ENCODE data around the gene EFCAB14. TPM values are rescaled to one million over a fixed set of nuclear protein-coding genes. Genes with fewer than 3 reads are reported as not detected.
"Not testable (repeated sequence)": the region's sequence is repeated elsewhere in the genome, so short reads cannot be mapped to it uniquely, and the experiment has no call there.

EFCAB14 gene
- total RNA-seq, 1 experiment from 2014 or later: 95.4 TPM

DNA sequence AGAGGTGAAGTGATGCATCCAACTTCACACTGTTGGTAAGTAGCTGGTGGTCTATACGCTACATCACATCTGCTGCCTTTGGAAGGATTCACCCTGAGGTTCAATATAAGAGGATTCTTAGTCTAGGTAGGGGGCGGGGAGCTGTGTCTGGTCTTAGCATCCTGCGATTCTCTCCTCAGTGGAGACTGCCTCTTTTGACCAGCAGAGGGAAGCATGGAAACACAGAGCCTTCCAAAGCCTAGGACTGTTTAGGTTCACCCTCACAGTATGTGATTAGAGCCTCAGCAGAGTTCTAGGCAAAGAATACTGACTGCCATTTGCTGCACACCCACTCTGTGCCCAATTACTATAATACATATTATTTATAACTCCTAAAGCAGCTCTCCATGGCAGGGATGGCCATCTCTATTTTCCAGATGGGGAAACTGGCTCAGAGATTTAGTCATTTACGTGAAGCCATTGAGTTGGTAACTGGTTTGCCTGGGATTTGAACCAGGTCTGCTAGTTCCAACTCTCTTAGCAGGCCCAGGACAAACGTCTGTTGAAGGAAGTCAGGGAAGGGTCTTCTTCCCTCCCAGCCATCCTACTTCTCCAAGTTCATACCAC lies 28.9 kb upstream of the EFCAB14 start:
- POLR2A ChIA-PET (ENCODE audit: unreplicated experiment): no interaction called here
- Histone ChIP-seq H3K4me2 (no peak overlapping the region), H3K27ac (no peak overlapping the region), H4K20me1 (ENCODE audit: insufficient read depth) (no peaks in the 10 kb centered on the region), H3K79me2 (ENCODE audit: low read depth) (no peaks in the 10 kb centered on the region), H3F3A (ENCODE audit: insufficient read depth, low read depth) (peaks cover 6% of the 10 kb centered on the region; the same call in 1 of the 2 replicates), H3K9me3 (ENCODE audit: insufficient read depth, low read depth) (no peaks in the 10 kb centered on the region), H3K4me1 (replicated peaks; ENCODE audit: insufficient read depth) (peaks cover 31% of the 10 kb centered on the region), H3K4me3 (no peak overlapping the region), H3K27me3 (ENCODE audit: insufficient read depth, low read depth) (no peaks in the 10 kb centered on the region), H3K9me2 (ENCODE audit: insufficient read depth) (no peaks in the 10 kb centered on the region), H3K36me3 (ENCODE audit: low read depth) (no peaks in the 10 kb centered on the region), H2AFZ (no peak overlapping the region)
- intact Hi-C loops (cut with micrococcal nuclease; ENCODE audit: unreplicated experiment): loop anchor here (1.0 to 10.0 kb wide), 4 partner anchors 115 to 430 kb away; no protein-coding TSS in a partner anchor
- BruUV-seq (replicated peaks): no TSS peak
- DNase-seq: peak; percentile 61 to 67
- CTCF ChIA-PET: interaction anchor here (0.5 to 1.3 kb wide), 3 partner anchors 10 to 204 kb away, joined by 3 to 12 read pairs (median 9); no protein-coding TSS in a partner anchor
- TF ChIP-seq EZH2 (IDR thresholded peaks at IDR 0.05; ENCODE audit: low read depth): no peak
- TF ChIP-seq, protein P1, sequence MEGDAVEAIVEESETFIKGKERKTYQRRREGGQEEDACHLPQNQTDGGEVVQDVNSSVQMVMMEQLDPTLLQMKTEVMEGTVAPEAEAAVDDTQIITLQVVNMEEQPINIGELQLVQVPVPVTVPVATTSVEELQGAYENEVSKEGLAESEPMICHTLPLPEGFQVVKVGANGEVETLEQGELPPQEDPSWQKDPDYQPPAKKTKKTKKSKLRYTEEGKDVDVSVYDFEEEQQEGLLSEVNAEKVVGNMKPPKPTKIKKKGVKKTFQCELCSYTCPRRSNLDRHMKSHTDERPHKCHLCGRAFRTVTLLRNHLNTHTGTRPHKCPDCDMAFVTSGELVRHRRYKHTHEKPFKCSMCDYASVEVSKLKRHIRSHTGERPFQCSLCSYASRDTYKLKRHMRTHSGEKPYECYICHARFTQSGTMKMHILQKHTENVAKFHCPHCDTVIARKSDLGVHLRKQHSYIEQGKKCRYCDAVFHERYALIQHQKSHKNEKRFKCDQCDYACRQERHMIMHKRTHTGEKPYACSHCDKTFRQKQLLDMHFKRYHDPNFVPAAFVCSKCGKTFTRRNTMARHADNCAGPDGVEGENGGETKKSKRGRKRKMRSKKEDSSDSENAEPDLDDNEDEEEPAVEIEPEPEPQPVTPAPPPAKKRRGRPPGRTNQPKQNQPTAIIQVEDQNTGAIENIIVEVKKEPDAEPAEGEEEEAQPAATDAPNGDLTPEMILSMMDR (conservative IDR thresholded peaks at IDR 0.05): peak; percentile 77

DNA sequence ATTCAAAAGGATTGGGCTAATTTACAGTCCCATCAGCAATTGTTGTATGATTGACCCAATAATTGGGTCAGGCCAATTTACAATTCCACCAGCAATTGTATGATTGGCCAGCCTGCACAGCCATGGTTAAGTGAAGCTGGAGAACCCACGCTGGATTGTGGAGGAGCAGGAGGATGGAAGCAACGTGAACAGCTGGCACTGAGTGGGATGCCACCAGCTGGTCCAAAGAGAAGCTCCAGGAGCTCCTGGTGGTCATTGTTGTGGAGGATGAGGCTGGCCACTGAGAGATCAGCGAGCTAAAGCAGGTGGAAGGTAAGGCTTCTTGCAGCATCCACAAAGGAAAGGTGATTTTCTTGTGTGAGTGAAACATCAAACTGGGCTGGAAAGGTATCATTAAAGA lies 23.2 kb upstream of the EFCAB14 start:
- Histone ChIP-seq H3F3A (ENCODE audit: insufficient read depth, low read depth) (no peaks in the 10 kb centered on the region), H3K27me3 (ENCODE audit: insufficient read depth, low read depth) (0 out of 2 replicates have a peak, but pooled peaks cover 8% of the 10 kb centered on the region), H3K9me3 (ENCODE audit: insufficient read depth, low read depth) (no peaks in the 10 kb centered on the region), H3K4me2 (no peak overlapping the region), H3K79me2 (ENCODE audit: low read depth) (no peaks in the 10 kb centered on the region), H4K20me1 (ENCODE audit: insufficient read depth) (no peaks in the 10 kb centered on the region), H3K4me1 (replicated peaks; ENCODE audit: insufficient read depth) (no peaks in the 10 kb centered on the region), H2AFZ (no peak overlapping the region), H3K4me3 (no peak overlapping the region), H3K27ac (no peak overlapping the region), H3K36me3 (ENCODE audit: low read depth) (no peaks in the 10 kb centered on the region), H3K9me2 (ENCODE audit: insufficient read depth) (no peaks in the 10 kb centered on the region)
- DNase-seq: no peak
- TF ChIP-seq, protein P1 (conservative IDR thresholded peaks at IDR 0.05): no peak
- TF ChIP-seq EZH2 (IDR thresholded peaks at IDR 0.05; ENCODE audit: low read depth): no peak
- intact Hi-C loops (cut with micrococcal nuclease; ENCODE audit: unreplicated experiment): loop anchor here (10.0 kb wide), 1 partner anchor 363 kb away; no protein-coding TSS in a partner anchor
- BruUV-seq (replicated peaks): no TSS peak
- CTCF ChIA-PET: no interaction called here
- POLR2A ChIA-PET (ENCODE audit: unreplicated experiment): no interaction called here

DNA sequence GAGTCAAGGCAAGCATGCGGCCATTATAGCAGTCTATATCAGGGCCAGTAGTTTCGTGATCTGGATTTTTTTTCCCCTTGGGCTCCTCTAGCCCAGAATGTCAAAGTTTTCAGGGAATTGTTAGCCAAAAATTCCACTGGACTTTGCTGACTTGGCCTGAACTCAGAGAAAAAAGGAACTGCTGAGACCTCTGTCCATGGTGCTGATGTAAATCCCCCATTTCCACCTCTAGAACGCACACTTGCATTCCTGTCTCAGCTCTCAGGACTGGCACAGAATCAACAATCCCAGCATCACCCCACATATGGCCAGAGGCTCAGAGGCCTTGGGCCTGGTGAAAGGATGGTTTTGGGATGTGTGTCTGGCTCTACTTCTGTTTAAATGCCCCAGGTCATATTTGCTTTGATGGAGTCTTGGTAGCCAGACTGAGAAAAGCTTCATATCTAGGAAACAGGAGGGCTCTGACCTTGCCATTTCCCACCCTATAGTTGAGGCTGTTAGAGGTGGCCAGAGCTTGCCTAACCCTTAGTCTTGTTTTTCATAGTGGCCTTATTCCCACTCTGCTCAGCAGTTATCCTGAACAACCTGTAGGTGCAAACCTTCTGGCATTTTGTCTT lies 16.9 kb upstream of the EFCAB14 start:
- H3K9me2 ChIP-seq (ENCODE audit: insufficient read depth): no peaks in the 10 kb centered on the region
- H3K4me3 ChIP-seq: no peak overlapping the region
- no peak overlapping the region for H2AFZ ChIP-seq
- peaks cover 8% of the 10 kb centered on the region; the same call in 1 of the 2 replicates for H3K27me3 ChIP-seq (ENCODE audit: insufficient read depth, low read depth)
- no peak for TF ChIP-seq EZH2 (IDR thresholded peaks at IDR 0.05; ENCODE audit: low read depth)
- TF ChIP-seq, protein P1 (conservative IDR thresholded peaks at IDR 0.05): peak; percentile 57
- no peaks in the 10 kb centered on the region for H3K79me2 ChIP-seq (ENCODE audit: low read depth)
- no peaks in the 10 kb centered on the region for H3K36me3 ChIP-seq (ENCODE audit: low read depth)
- intact Hi-C loops (cut with micrococcal nuclease; ENCODE audit: unreplicated experiment): no loop called here
- DNase-seq: peak; percentile 44 to 50
- no TSS peak for BruUV-seq (replicated peaks)
- H3K4me2 ChIP-seq: no peak overlapping the region
- H3K27ac ChIP-seq: no peak overlapping the region
- no peaks in the 10 kb centered on the region for H3F3A ChIP-seq (ENCODE audit: insufficient read depth, low read depth)
- no peaks in the 10 kb centered on the region for H3K4me1 ChIP-seq (replicated peaks; ENCODE audit: insufficient read depth)
- no peaks in the 10 kb centered on the region for H3K9me3 ChIP-seq (ENCODE audit: insufficient read depth, low read depth)
- ChIA-PET CTCF (no interaction called here), POLR2A (ENCODE audit: unreplicated experiment) (no interaction called here)
- H4K20me1 ChIP-seq (ENCODE audit: insufficient read depth): no peaks in the 10 kb centered on the region

DNA sequence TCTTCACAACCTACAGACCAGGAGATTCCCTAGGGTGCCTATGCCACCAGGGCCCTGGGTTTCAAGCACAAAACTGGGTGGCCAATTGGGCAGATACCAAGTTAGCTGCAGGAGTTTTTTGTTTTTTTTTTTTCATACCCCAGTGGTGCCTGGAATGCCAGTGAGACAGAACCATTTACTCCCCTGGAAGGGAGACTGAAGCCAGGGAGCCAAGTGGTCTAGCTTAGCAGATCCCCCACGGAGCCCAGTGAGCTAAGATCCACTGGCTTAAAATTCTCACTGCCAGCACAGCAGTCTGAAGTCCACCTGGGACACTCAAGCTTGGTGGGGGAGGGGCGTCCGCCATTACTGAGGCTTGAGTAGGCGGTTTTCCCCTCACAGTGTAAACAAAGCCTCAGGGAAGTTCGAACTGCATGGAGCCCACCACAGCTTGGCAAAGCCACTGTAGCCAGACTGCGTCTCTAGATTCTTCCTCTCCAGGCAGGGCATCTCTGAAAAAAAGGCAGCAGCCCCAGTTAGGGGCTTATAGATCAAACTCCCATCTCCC lies 9.5 kb upstream of the EFCAB14 start:
- H3F3A ChIP-seq (ENCODE audit: insufficient read depth, low read depth); H3K27ac ChIP-seq; intact Hi-C loops (cut with micrococcal nuclease; ENCODE audit: unreplicated experiment); H3K27me3 ChIP-seq (ENCODE audit: insufficient read depth, low read depth); H3K79me2 ChIP-seq (ENCODE audit: low read depth); H2AFZ ChIP-seq; H4K20me1 ChIP-seq (ENCODE audit: insufficient read depth); H3K9me3 ChIP-seq (ENCODE audit: insufficient read depth, low read depth); H3K36me3 ChIP-seq (ENCODE audit: low read depth); POLR2A ChIA-PET (ENCODE audit: unreplicated experiment); BruUV-seq (replicated peaks); H3K9me2 ChIP-seq (ENCODE audit: insufficient read depth); H3K4me3 ChIP-seq; H3K4me2 ChIP-seq; CTCF ChIA-PET; DNase-seq: not testable (repeated sequence)
- peaks cover 12% of the 10 kb centered on the region; the same call in 1 of the 2 replicates for H3K4me1 ChIP-seq (replicated peaks; ENCODE audit: insufficient read depth)

Measured in PC-9 (cell line).